ENCODE results near the gene C19orf47.

- TF ChIP-seq, protein P1, sequence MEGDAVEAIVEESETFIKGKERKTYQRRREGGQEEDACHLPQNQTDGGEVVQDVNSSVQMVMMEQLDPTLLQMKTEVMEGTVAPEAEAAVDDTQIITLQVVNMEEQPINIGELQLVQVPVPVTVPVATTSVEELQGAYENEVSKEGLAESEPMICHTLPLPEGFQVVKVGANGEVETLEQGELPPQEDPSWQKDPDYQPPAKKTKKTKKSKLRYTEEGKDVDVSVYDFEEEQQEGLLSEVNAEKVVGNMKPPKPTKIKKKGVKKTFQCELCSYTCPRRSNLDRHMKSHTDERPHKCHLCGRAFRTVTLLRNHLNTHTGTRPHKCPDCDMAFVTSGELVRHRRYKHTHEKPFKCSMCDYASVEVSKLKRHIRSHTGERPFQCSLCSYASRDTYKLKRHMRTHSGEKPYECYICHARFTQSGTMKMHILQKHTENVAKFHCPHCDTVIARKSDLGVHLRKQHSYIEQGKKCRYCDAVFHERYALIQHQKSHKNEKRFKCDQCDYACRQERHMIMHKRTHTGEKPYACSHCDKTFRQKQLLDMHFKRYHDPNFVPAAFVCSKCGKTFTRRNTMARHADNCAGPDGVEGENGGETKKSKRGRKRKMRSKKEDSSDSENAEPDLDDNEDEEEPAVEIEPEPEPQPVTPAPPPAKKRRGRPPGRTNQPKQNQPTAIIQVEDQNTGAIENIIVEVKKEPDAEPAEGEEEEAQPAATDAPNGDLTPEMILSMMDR (IDR thresholded peaks at IDR 0.05; ENCODE audit: low read length), result no peak
- TF ChIP-seq EZH2 (optimal IDR thresholded peaks at IDR 0.05; ENCODE audit: low read depth, low read length) (no peak), EZH2phosphoT487 (IDR thresholded peaks at IDR 0.05; ENCODE audit: low read length) (no peak)
Observed at GRCh38 chr19:40302224-40303011, 45.8 kb downstream of the C19orf47 start.
